Ammon's horn (tissue), 1 donor: ENCODE data around the gene AKIP1.
"Not testable (repeated sequence)": the region's sequence is repeated elsewhere in the genome, so short reads cannot be mapped to it uniquely, and the experiment has no call there.

Experiments
- DNase-seq: peaks from one replicate; pipeline ENCODE4 v3.0.0-alpha.2; 2016; ENCODE audit warnings: low spot score

Gene AKIP1

DNA sequence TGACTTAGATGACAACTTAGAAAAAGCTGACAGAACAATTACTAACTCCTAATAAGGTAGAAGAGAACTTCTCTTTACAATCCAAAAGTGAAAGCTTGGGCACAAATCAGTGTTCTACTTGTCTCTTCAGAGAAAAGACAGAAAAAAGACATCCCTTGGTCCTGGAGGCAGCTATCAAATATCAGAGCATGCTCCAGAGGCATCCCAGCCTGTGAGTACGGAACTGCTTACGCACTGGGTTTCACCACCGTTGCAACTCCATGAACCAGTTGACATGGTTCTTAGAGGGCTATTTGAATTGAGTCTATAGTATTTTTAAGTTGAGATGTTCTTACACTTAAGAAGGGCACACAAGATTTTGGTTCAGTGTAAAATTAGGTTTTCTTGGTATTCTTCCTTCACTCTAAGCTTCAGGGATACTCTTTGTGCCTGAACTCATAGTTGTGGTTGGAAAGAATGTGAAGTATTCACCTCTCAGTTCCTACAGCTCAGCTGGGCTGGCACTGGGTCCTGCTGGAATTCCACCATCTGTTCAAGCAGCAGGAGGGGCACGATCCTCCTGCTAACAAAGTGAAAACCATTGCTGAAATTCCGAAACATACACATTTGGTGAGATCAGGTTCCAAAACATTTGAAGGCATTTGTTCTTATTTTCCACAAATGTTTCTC lies 6.3 kb downstream of the AKIP1 start:
- no peak for DNase-seq

DNA sequence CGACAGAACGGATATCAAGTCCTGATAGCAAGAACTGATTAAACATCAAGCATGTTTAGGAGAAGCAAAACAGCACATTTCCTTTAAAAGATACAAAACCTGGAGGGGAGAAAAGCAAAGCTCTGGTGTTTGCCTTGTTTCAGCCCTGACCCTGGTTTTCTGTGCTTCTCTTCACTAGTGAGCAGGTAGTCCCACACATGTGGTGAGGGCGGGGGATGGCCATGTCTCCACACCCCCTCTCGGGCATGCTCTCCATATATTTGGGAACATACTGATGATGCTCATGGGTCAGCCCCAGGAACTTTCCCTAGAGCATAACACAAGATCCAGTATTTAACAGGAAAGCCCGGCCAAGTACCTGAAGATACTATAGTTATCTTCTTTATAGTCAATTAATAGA lies 11.7 kb downstream of the AKIP1 start:
- DNase-seq: no peak

DNA sequence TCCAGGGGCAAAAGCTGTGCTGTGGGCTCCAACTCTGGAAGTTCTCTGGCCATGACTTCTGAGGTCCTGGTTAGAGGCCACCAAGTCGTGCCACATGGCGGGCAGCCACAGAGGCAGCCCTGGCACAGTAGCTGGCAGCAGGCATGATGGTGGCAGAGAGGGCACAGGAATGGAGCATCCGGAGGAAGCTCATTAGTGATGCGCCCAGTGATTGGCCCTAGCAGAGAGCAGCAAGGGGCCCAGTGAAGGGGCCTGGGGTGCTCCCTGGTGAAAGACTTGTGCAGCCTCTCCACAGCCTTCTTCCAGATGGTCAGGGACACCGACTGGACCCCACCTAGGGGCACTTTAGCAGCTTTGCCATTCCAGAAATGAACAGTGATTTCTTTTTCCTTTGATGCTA lies 14.7 kb downstream of the AKIP1 start:
- DNase-seq: no peak

DNA sequence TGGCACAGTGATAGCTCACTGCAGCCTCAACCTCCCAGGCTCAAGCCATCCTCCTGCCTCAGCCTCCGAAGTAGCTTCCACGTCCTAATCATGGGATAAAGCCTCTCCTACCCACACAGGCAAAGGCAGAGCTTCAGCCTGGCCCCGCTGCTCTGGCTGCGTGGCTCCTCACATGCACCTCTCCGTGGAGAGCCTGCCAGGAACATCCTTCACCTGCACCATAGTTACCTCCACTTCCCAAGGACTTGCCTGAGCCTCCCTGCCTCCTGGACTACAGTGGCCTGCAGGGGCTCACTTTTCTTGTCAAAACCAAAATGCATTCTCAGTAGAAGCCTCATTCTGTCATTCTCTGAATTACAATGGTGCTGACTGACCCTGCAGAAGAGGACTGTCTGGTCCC lies 15.2 kb downstream of the AKIP1 start:
- DNase-seq: no peak

DNA sequence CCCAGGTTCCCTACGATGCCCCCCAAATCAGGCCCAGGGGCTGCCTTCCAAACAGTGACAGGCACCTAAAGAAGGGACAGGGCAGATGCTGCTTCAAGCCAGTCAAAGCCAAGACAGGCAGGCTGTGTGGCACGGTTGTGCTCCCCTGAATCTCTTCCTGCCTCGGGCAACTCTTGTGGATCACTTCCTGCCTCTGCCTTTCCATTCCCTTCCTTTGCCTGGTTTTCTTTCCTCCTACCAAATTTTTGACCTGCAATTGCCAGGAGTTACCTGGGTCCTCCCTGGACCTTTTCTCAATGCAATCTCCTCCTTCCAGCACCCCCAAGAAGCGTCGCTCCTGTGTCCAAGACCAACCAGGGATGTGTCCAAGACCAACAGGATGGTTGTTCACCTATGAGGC lies 16.2 kb downstream of the AKIP1 start:
- no peak for DNase-seq

DNA sequence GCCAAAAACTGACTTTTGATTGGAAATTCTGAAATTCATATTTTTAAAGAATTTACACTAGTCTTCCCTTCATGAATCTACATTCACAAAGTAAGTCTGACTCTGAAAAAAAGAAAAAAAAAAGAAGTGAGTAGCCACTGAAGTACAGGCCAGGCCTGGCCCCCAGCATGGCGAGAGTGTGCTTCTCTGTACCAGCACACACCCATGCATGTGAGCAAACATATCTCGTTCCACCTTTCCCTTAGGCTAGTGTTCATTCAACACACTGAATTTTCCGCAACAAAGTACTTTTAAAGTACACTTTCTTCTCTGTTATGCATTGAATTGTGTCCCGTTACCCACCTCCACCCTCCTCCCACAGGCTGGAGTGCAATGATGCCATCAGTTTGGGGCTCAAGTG lies 17.2 kb downstream of the AKIP1 start:
- no peak for DNase-seq

DNA sequence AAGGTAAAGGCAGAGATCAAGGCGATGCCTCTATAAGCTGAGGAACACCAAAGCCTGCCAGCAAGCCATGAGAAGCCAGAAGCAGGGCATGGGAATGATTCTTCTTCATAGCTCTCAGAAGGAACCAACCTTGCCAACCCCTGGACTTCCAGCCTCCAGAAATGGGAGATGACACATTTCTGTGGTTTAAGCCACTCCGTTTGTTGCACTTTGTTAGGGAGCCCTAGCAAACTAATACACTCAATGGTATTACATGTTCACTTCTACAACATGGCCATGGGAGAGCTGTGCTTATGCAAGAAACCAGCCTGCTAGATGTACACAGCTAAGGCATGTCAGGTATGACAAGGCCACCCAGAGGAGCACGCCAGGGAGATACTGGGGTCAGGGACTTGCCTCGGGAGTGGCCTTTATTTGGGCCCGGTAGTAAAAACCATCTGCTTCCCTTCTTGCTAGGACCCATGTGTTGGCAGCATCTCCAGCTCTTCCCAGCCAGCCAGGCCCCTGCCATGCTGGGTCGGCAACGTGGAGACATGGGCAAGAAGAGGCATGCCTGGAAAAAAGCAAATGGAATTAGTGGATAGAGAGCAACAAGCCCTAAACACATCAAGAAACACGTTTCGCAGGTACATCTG lies 18.1 kb downstream of the AKIP1 start:
- DNase-seq: no peak

DNA sequence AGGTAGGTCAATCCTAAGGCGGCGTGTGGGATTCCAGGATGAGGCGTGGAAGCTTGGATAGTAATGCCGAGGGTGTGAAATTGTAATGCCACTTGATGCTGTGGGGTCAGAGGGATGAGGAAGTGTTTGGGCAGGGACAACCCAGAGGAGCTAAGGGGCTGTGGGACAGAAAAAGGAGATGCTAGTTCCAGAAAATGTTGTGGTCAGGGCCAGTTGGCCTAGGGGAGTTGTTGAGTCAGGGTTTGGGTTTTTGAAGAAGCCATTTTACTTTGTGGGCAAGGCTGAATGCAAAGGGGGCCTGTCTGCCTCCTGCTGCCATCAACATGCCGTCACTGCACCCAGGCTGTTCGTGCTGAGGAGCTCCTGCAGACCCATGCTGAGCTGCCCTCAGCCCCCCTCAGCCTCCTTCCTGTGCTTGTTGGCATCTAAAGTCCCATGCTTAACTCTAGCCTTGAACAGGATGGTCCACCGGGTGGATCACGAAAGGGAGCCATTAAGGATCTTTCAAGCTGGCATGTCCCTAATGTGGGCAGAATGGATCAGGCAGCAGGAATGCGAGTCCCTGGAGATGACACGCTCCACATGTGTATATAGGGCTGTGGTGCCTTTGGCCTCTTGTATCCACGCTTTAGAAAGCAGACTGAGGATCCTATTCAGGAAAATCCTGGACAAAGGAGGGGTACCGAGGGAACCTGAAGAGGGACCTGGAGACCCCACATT lies 19.6 kb downstream of the AKIP1 start:
- DNase-seq: no peak

DNA sequence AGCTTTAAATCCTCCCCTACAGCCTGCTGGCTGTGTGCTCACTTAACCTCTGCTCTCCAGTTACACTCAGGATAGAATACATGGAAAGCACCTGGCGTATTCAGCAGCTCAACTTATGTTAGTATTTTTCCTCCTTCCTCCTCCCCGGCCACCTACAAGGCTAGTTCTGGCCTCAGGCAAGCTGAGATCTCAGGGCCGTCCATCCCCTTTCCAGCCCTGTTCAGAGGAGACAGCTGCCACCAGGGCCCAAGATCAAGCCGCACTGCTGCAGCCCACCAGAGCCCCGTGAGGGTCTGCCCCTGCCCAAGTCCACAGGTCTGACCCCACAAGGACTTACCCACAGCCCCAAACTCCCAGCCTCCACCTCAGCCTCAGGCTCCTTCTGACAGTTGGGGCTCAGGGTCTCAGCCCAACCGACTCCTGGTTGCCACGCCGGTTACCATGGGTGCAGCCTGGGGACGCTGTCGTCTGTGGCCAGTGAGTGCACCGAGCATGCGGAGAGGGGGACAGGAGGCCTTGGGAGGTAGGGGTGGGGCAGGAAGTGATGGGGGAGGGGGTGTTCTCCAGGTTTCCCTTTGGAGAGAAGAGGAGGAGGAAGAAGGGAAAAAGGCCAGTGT lies 21.7 kb downstream of the AKIP1 start, which contains the start of gene C11orf16:
C11orf16 (minus strand) TSS at position 384 of the 617 bp plus-strand sequence. CDS start 639 bp downstream, outside the sequence.
- no peak for DNase-seq

DNA sequence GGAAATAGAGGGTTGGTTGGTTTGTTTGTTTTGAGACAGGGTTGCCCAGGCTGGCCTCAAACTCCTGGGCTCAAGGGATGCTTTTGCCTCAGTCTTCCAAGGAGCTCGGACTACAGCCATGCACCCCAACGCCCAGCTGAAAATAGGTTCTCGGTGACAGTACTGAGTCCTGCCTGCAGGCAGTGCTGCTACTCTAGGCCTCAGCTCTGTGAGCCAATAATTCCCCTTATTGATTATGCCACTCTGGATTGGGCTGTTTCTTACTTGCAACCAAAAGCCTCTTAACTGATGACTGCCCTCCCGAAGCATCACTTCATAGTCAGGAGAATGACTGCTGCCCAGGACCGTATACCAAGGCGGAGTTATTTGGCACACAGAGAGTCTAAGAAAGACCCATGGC lies 22.9 kb downstream of the AKIP1 start:
- DNase-seq: no peak

DNA sequence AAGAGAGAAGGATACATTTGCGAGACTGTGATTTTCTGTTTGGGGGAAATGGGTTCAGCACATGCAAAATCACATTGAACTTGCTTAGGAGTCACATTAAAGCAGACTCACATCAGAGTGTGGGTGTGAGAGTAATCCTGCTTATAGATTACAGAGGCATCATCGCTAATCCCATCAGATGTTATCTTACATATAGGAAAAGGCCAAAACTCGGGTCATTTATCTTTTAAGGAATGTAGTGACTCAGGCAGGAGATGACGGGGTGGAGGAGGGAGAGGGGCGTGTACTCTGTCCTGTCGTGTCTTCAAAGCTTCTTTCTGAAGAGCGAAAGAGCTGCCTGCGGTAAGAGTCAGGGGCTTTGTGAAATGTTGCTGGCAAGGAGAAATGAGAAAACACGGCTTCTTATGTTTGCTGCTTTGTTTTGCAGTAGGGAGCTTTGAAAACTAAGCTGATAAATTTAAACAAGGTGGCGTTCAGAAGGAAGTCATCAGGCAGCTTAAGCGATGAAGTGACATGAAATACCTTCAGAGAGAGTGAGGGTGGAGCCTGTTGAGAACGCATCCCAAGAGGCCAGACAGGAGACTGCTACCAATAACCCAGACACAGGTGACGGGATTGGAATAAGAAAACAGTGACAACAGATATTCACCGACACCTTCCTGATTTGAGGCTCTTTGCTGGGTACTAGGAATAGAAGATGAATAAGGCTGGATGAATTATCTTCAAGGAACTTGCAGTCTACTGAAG lies 23.9 kb downstream of the AKIP1 start:
- no peak for DNase-seq

DNA sequence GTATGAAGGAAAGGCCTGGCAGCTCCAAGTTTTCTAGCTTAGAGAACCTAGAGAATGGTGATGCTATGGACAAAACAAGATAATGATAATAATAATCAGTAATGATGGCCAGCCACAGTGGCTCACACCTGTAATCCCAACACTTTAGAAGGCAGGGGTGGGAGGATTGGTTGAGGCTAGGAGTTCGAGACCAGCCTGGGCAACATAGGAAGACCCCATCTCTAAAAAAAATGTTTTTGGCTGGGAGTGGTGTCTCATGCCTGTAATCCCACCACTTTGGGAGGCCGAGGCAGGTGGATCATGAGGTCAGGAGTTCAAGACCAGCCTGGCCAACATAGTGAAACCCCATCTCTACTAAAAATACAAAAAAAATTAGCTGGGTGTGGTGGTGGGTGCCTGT lies 24.8 kb downstream of the AKIP1 start:
- DNase-seq: not testable (repeated sequence)

DNA sequence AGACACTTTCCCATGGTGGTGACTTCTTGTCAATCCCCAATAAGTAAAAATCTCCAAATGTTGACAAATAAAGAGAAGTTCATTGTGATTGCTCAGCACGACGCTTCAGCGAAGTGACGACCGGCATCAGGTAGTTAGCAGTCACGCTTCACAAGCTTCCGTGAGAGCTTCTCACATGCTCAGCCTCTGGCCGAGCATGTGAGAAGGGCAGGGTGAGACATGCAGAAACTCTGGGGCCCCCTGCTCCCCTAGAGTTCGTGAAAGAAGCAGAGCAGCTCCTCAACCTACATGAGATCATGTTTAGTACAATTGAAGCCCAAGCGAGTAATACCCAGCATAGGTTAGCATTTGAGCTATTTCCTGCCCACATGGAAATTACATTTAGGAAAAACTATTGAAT lies 26.2 kb downstream of the AKIP1 start:
- no peak for DNase-seq

DNA sequence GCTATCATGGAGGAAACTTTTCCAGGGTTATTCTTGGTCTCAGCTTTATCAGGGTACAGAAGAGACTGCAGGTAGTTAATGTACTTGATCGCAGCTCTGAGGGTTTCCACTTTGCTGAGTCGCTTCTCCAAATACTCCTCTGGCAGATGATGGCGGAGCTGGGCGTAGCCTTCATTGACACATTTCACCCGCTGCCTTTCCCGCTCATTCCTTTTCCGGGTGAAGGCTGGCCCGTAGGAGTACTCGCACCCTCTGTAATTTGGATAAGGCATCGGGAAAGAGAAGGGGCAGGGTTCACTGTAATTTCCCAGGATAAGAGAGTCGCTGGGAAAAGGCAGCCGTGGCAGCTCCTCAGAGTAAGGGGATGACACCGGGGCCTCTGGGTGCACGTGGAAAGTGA lies 26.7 kb downstream of the AKIP1 start:
- DNase-seq: no peak

DNA sequence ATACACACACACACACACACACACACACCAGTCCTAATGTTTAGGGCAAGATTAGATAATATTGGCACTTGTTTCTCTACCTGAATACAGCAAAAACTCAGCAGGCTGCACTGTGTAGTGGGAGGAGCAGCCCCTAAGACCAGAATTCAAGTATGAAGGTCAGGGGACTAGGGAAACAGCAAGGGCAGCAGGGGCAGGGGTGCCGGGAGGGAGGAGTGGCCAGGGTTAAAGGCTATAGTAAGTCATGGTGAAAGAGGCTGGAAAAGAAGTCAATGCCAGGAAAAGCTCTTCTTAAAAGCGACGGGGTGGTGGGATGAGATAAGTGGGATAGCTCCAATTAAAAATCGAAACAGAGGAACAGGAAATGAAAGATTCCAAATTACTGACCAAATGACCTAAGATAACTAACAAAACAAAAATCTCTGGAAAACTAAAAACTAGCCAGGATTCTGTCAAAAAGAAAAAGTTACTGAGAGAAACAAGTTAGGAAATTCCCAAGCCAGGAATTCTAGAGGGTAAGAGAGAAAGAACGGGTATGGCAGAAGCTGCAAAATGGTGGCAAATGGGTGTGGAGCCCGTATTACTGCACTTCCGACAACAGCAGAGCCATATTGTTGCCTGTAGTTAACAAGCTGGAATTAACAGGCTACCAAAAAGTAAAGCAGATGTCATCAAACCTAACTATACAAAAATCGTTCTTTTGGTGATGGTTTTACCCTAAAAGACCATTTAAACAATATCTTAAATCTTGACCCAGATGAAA lies 30.5 kb downstream of the AKIP1 start:
- no peak for DNase-seq

DNA sequence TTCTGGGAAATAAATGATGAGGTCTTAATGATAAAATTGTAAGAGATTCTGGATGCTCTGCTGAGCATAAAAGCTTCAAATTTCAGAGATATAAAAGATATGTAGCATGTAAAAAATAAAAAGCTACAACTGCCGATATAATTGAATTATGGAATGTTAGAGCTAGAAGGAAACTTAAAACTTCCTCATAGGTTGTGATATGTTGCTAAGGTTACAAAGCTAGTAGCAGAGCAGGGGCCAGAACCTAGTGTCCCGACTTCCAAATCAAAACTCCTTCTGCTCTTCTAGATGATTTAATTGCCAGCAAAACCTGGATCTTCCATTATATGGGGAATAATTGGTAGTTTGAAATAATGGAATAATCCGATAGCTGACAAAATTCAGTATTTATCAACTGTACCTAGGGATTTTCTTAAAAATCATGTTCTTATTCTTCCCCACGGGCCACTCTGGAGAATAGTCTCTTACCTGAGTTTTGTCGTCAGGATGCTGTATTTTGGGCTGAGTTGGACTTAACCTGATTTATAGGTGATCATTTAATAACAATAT lies 31.6 kb downstream of the AKIP1 start, which contains the start of gene ASCL3:
ASCL3 (minus strand) TSS at position 499 of the 549 bp plus-strand sequence. CDS start 4,855 bp downstream, outside the sequence.
- DNase-seq: no peak

DNA sequence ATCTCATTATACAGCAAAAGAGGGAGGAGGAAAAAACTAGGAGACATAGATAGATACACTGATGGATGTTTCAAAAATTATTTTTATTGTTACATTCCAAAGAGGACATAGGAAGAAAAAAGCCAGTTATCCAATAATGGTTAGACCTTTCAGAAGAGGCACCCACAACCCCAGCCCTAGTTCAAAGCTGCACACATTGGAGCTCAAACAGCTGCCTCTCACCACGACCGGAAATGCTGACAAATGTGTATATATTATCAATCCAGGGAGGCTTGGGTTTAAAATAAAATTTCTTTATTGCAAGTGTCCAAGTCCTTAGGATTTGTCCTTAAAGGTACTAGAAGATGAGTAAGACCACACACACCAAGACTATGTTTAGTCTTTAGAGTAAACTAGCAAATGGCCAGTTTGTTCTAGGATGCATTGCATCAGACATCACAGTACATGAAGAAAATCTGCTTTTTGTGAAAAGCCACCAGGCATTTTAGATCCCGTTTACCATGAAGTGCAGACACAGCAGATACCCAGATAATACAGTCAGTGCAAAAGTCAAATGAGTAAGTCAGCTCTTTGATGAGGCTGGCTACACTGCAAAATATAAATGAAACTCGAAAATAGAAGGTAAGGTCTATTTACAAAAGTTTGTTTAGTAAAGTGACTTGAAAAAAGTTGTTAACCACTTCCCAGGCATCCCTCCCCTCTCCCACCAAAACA lies 36.4 kb downstream of the AKIP1 start:
- no peak for DNase-seq

DNA sequence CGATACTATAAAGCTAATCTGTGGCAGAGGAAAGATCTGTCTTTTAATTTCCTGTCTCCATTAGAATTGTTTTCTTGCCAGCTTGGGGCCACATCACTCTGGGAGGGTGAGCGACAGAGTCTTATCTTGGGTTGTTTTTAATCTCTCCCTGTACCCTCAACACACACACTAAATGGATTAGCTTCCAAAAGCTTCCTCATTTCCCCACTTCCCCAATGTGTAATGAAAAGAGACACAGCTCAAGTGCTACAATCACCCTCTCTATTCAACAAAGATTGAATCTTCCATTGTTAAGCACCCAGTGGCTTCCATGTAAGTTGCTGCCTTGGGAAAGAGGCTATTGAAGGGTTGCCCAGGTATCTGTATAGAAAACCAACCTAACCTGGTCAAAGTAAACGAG lies 37.9 kb downstream of the AKIP1 start:
- DNase-seq: no peak

DNA sequence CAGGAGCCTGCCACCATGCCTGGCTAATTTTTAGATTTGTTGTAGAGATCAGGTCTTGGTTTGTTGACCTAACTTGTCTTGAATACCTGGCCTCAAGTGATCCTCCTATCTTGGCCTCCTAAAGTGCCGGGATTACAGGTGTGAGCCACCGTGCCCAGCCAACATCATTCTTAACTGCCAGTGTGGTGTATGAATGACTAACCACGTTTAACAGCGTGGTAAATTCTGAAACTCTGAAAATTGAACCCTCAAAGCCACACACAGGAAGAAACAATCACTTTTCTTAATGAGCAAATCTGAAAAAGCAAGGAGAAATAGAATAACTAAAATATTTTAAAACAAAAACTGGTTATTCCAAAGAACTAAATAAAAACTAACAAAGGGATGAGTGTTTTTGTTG lies 45.9 kb downstream of the AKIP1 start:
- no peak for DNase-seq

DNA sequence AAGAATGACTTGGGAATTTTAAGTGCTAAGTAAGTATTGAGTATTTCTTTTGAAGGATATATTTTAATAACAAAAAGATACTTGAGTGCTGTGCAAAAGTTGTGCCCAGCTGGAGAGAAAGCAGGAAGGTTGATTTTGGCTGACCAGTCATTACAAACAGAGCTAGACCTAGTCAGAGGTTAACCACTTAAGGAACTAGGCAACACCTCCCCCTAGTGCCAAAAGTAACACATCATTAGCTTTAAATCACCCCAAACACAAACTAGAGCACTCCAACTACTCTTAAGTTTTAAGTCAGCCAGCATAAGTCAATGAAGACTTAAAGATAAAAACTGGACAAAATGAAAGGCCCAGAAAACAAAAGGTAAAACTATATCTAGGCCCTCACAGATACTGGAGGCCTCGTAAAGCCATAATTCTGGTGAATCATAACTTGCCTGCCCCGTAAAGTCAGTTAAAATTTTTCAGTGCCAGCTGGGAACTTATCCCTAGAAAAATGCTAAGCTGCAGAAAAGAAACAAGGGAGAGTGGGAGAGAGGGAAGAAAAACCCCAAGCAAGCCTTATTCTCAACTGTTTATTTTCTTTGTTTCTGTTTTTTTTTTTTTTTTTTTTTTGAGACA lies 48.7 kb downstream of the AKIP1 start:
- DNase-seq: peak; percentile 69
